ENCODE results near the gene FAXDC2.
A peak's percentile ranks its signal among the peaks of the same experiment; 100 is the strongest.

The FAXDC2 gene

DNA sequence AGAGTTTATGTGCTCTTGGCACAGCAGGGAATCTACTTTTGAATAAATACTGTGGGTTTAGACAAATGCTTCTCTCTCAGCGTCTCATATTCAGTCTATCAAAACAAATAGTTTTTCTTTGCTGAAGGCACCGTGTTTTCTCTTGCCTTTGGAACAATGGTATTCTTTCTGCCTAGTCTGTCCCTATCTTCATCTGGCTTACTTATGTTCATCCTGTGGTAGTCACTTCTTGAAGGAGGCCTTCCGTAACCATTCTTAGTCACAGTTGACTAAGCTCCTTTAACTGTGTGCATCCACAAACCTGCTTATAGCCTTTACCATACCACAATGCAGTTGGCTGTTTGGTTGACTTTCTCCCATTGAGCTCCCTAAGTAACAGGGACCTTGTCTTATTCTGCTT, 49.3 kb downstream of the FAXDC2 start:
- no peak for ATAC-seq
- H3K36me3 Mint-ChIP-seq: peaks cover 100% of the 10 kb centered on the region

DNA sequence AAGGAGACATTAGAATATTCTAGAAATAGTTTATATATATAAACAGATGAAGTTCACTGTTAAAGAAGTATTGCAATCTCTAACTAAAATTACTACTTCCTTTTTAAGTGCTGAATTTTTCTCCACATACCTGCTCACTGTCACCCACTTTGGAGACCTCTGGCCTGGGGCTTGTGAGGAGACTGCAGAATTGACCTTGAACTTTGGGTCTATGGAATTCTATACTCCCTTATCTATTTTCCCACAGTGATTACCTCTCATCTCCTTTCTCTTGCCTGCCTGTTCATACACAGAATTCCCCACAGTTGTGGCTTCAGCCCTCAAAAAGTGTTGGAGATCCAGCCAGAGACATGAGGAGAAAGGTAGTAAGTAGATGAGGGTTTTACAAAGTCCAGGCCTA, 49.8 kb downstream of the FAXDC2 start:
- Mint-ChIP-seq H3K9me3 (no peaks in the 10 kb centered on the region), H3K36me3 (peaks cover 98% of the 10 kb centered on the region), H3K4me1 (peaks cover 18% of the 10 kb centered on the region), H3K4me3 (no peak overlapping the region), H3K27ac (peak overlapping the region; percentile 84)
- DNase-seq (ENCODE audit: low spot score in 2 of 2): no peak
- no peak for ATAC-seq

More for the DNA sequence above, 49.3 kb downstream of the FAXDC2 start:
- DNase-seq (ENCODE audit: low spot score in 2 of 2): no peak
- H3K27ac Mint-ChIP-seq: no peak overlapping the region
- peaks cover 18% of the 10 kb centered on the region for H3K4me1 Mint-ChIP-seq
- H3K4me3 Mint-ChIP-seq: no peak overlapping the region
- H3K9me3 Mint-ChIP-seq: no peaks in the 10 kb centered on the region

DNA sequence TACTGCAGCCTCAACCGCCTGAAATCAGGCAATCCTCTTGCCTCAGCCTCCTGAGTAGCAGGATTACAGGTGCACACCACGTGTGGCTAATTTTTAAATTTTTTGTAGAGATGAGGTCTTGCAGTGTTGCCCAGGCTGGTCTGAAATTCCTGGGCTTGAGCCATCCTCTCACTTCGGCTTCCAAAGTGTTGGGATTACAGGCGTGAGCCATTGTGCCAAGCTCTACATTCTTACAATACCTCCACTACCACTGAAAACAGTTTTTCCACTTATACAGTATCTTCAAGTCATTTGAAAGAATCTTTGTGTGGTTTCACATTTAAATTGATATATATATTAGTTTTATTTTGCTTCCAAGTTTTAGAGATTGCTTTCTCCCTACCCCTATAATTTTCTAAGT, 52.6 kb downstream of the FAXDC2 start:
- no peak overlapping the region for H3K4me3 Mint-ChIP-seq
- DNase-seq (ENCODE audit: low spot score in 2 of 2) (no peak), ATAC-seq (no peak)
- peaks cover 97% of the 10 kb centered on the region for H3K36me3 Mint-ChIP-seq
- H3K9me3 Mint-ChIP-seq: no peaks in the 10 kb centered on the region
- no peak overlapping the region for H3K27ac Mint-ChIP-seq
- H3K4me1 Mint-ChIP-seq: peaks cover 18% of the 10 kb centered on the region

DNA sequence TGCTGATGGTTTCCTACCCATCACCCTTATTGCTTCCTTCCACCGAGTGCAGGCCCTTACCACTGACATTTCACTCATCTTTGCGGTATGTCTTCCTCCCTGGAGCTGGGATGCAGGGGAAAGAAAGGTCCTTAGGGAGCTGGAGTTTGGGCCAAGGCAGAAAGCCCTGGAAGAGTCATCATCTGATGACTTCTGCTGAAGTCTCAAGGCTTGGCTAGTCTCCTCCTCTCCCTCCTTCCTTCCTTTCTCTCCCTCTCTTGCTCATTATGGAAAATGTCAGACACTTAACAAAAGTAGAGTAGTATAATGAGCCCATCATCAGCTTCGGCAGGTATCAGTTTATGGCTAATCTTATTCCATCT, 55.2 kb downstream of the FAXDC2 start:
- Mint-ChIP-seq H3K4me1 (peaks cover 17% of the 10 kb centered on the region), H3K27ac (no peak overlapping the region), H3K36me3 (peaks cover 89% of the 10 kb centered on the region), H3K9me3 (no peaks in the 10 kb centered on the region), H3K4me3 (no peak overlapping the region)
- ATAC-seq: no peak
- no peak for DNase-seq (ENCODE audit: low spot score in 2 of 2)

DNA sequence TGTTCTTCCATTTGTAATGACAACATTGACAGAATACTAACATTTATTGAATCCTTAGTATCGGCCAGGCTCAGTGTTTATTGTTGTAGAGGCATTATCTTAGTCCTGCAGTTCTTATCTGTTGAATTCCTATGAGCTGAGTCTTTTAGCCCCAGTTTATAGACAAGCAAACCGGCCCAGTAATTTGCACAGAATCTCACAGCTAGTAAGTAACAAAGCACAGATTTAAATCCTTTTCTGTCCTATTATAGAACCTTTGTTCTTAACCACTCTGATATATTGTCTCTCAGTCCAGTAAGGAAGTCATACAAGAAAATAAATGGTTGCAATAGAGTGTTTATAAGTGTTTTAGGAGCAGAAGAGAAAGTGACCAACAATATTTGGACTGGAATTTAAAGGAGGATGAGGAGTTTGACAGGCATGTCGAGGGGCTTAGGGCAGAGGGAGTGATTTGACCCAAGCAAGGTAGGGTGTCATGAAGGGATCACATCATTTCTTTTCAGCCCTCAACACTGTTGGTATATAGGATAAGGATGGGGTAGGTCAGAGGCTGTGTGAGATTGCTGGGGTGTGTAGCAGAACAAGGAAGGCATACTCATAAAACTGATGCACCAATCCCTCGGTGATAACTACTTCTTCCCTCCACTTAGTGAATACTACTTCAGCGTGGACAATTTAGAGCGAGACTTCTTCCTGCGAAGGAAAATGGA, 55.7 kb downstream of the FAXDC2 start:
- H3K9me3 Mint-ChIP-seq: no peaks in the 10 kb centered on the region
- DNase-seq (ENCODE audit: low spot score in 2 of 2) (no peak), ATAC-seq (no peak)
- H3K36me3 Mint-ChIP-seq: peaks cover 89% of the 10 kb centered on the region
- no peak overlapping the region for H3K4me3 Mint-ChIP-seq
- peaks cover 11% of the 10 kb centered on the region for H3K4me1 Mint-ChIP-seq
- no peak overlapping the region for H3K27ac Mint-ChIP-seq

DNA sequence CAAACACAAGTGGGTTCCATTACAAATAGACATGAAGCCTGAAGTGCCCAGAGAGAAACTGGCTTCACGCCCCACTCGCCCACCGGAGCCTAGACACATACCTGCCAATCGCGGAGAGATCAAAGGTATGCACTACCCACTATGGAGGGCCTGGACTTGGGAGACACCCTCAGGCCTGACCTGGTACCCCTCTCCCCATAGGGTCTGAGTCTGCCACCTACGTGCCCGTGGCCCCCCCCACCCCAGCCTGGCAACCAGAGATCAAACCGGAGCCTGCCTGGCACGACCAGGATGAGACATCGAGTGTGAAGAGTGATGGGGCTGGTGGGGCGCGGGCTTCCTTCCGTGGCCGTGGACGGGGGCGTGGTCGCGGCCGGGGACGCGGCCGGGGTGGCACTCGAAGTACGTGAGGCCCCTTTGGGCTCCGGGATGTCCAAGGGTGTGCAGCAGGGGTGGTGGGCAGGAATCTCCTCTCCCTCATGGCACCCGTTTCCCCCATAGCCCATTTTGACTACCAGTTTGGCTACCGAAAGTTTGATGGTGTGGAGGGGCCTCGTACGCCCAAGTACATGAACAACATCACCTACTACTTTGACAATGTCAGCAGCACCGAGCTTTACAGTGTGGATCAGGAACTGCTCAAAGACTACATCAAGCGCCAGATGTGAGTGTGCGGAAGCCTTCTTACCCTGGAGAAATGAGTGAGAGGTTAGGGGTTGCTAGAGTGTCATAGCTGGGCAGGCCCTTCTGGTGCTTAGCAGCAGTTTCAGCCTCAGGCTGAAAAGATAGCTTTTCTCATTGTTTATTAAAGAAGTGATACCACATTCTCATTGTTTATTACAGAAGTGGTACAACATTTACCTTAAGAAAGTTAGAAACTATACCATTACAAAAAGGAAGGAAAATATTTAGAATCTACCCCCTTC, 56.5 kb downstream of the FAXDC2 start:
- no peak overlapping the region for H3K27ac Mint-ChIP-seq
- DNase-seq (ENCODE audit: low spot score in 2 of 2): no peak
- no peak overlapping the region for H3K4me3 Mint-ChIP-seq

DNA sequence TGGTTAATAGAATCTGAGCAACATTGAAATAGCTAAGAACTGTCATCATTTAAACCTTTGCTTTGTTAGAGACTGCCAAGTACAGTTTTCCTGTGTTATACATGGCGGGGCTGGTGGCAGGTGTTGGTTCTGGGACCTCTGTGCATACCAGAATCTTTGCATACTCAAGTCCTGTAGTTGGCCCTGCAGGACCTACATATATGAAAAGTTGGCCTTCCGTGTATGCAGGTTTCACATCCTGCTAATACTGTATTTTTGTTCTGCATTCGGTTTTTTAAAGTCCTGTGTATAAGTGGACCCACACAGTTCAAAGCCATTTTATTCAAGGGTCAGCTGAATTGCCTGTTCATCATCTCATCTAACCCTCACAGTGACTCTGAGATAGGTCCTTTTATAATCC, 58.9 kb downstream of the FAXDC2 start:
- Mint-ChIP-seq H3K27ac (peak overlapping the region; percentile 1), H3K36me3 (peaks cover 69% of the 10 kb centered on the region), H3K9me3 (no peaks in the 10 kb centered on the region), H3K4me1 (peaks cover 25% of the 10 kb centered on the region), H3K4me3 (no peak overlapping the region)
- DNase-seq (ENCODE audit: low spot score in 2 of 2) (no peak), ATAC-seq (no peak)

More for the DNA sequence above, 56.5 kb downstream of the FAXDC2 start:
- Mint-ChIP-seq H3K9me3 (no peaks in the 10 kb centered on the region), H3K36me3 (peaks cover 83% of the 10 kb centered on the region), H3K4me1 (peaks cover 8% of the 10 kb centered on the region)
- no peak for ATAC-seq

DNA sequence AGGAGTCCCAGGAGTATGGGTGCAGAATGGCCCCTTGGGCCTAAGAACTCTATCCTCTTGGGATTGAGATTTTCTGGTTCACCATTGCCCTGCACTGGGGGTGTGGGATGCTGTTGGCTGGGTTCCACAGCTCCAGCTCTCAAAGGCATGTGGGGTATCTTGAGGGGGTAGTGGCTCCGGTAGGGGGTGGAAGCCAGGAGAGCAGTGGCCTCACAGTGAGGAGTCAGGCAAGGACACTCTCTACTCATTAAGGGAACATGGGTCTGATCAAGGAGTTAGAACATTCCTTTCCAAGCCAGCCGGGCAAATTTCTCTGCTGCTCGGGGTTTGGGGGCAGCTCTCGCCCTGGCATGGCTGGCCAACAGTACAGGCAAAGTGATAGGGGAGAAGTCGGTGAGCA, 62.2 kb downstream of the FAXDC2 start:
- Mint-ChIP-seq H3K4me3 (no peak overlapping the region), H3K4me1 (peaks cover 54% of the 10 kb centered on the region), H3K9me3 (no peaks in the 10 kb centered on the region), H3K36me3 (peaks cover 38% of the 10 kb centered on the region), H3K27ac (peak overlapping the region; percentile 95)
- DNase-seq (ENCODE audit: low spot score in 2 of 2) (no peak), ATAC-seq (no peak)

DNA sequence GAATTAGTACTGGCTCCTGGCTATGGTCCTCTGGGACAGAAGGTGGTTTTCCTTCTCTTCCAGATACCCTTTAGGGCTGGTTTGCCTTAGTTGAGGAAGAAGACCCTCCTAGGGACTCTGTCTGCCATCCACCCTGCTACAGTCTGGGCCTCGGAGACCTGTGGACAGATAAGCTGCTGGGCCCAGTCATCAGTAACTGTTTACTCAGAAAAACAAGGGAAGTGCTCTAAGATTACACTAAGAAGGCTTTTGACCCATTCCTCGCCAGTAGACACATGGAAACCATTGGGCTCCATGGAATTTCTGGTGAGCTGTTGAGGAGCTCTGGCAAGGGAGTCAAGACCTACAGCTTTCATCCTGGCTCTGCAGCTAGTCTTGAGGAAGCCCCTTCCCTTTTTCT, 64.0 kb downstream of the FAXDC2 start:
- Mint-ChIP-seq H3K9me3 (no peaks in the 10 kb centered on the region), H3K4me3 (no peak overlapping the region), H3K27ac (peak overlapping the region; percentile 95), H3K36me3 (peaks cover 30% of the 10 kb centered on the region), H3K4me1 (peaks cover 72% of the 10 kb centered on the region)
- no peak for DNase-seq (ENCODE audit: low spot score in 2 of 2)
- no peak for ATAC-seq

DNA sequence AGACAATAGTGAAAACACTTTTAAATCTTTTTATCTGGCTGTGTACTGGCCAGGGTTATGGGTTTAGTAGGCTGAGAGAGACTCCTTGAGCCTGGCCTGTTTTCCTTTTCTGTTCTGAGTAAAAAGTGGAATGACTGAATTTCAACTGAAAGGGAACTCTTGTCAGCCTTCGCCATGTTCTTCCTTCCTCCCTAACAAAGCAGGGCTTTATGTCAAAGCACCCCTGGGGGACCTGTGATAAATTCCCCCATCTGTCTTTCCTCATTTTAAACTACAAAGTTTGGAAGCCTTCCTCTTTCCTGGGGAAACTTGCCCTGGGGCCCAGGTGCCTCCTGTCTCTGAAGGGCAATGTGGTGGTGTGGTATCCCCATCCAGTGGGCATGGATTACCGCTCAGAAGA, 65.5 kb downstream of the FAXDC2 start:
- Mint-ChIP-seq H3K36me3 (peaks cover 29% of the 10 kb centered on the region), H3K4me3 (peak overlapping the region; percentile 13), H3K27ac (peak overlapping the region; percentile 95), H3K9me3 (no peaks in the 10 kb centered on the region), H3K4me1 (peaks cover 85% of the 10 kb centered on the region)
- DNase-seq (ENCODE audit: low spot score in 2 of 2) (no peak), ATAC-seq (peak; percentile 4)

DNA sequence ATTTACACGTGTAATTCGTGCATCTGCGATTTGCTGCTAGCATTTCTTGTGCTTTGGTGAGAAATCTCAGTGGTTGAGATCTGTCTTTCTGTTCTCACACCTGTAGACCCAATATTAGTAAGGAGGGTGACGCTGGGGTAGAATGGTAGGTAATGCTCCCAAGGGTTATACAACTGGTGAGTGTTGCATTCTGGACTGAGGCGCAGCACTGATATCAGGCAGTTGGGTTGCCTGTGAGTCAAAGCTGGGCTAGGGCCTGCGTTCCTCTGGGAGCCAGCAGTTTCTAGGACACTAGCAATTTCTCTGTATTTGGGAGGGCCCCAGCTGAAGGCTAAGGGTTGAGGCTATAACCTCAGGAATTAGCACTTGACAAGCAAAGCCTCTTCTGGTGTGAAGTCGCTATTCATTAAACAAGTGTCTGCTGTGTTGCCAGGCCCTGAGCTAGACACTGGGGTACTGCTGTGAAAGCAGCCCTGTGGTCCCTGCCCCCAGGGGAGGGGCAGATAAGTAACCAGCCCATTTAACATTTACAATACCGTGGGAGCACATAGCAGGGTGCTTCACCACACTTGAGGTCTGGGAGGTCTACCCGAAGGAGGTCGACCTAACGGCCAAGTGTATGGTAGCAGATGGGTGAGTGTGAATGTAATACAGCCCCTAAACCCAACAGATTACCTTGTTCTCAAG, 66.5 kb downstream of the FAXDC2 start:
- H3K4me3 Mint-ChIP-seq: no peak overlapping the region
- DNase-seq (ENCODE audit: low spot score in 2 of 2): no peak
- H3K4me1 Mint-ChIP-seq: peaks cover 95% of the 10 kb centered on the region
- H3K36me3 Mint-ChIP-seq: peaks cover 32% of the 10 kb centered on the region
- ATAC-seq: peak; percentile 56
- peak overlapping the region; percentile 95 for H3K27ac Mint-ChIP-seq
- H3K9me3 Mint-ChIP-seq: no peaks in the 10 kb centered on the region

DNA sequence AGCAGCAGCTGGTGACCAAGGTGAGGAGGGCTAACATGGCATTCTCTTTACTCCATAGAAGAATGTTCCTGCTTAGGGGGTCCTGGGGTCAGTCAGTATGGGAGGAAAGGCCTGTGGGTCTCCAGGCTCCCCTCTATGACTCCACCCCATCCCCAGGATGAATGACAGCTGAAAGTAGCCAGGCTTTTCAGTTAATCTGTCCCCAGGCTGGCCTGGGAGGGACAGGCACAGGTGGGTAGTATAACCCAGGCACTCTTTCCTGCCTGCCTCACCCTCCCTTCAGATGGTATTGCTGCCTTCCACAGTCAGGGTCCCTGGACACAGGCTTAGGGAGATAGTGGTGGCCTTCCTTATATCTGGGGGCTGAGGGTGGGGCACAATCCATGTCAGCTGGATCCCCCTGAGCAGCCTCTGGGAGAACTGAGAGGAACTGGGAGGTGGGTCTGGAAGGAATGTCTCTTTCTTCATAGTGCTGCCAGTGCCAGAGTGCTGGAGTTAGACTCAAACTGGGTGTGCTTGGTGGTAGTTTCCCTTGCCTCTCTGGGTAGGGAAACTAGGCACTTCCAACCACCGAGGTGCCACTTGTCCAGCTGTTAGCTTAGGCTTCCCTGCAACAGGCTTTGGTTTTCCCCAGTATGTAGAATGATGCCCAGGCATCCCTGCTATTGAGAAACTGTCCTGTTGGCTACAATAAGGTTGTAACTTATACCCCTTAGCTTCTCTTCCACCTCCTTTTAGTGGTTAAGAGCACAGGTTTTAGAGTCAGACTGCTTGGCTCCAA, 67.4 kb downstream of the FAXDC2 start:
- no peak for ATAC-seq
- peaks cover 23% of the 10 kb centered on the region for H3K36me3 Mint-ChIP-seq
- H3K9me3 Mint-ChIP-seq: no peaks in the 10 kb centered on the region
- H3K27ac Mint-ChIP-seq: peak overlapping the region; percentile 95
- peaks cover 88% of the 10 kb centered on the region for H3K4me1 Mint-ChIP-seq
- DNase-seq (ENCODE audit: low spot score in 2 of 2): no peak
- no peak overlapping the region for H3K4me3 Mint-ChIP-seq

DNA sequence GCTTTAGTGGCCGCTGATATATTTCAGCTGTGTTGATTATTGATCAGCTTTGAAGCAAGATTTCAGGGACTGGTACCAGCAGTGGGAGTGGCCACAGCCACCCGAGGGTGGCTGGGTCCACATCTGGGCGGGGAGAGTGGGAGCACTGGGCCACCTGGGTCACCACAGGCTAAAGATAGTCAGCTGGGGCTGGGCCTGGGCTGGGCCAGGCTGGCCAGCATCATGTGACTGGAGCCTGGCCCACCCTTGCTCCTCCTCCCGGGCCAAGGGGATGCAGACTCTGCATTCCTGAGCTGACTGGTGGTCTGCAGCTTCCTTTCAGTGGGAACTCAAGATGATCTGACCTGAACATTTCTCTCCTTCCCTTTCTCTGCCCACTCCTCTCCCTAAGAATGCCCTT, 68.1 kb downstream of the FAXDC2 start:
- H3K36me3 Mint-ChIP-seq: peaks cover 22% of the 10 kb centered on the region
- no peak for DNase-seq (ENCODE audit: low spot score in 2 of 2)
- no peaks in the 10 kb centered on the region for H3K9me3 Mint-ChIP-seq
- peak overlapping the region; percentile 95 for H3K27ac Mint-ChIP-seq
- no peak overlapping the region for H3K4me3 Mint-ChIP-seq
- H3K4me1 Mint-ChIP-seq: peaks cover 82% of the 10 kb centered on the region
- peak; percentile 20 for ATAC-seq

DNA sequence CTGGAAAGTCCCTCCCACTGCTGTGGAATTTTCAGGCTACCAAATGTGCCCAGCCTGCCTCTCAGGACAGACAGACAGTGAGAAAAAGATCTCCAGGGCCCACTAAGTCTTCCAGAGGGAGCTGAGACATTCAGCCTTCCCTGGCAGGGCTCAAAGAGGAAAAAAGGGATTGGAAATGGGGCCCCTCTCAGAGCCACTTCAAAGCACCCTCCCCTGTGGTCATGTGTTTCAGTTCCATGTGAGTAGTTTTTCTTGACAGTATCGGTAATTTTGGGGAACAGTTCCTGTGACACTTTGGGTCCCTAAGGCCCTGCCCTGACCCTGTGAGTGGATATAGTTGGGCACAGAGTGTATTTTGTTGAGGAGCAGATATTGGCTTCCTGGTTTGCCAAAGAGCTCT, 70.3 kb downstream of the FAXDC2 start:
- DNase-seq (ENCODE audit: low spot score in 2 of 2) (no peak), ATAC-seq (no peak)
- Mint-ChIP-seq H3K4me1 (peaks cover 67% of the 10 kb centered on the region), H3K9me3 (no peaks in the 10 kb centered on the region), H3K4me3 (no peak overlapping the region), H3K27ac (peak overlapping the region; percentile 67), H3K36me3 (peaks cover 22% of the 10 kb centered on the region)

DNA sequence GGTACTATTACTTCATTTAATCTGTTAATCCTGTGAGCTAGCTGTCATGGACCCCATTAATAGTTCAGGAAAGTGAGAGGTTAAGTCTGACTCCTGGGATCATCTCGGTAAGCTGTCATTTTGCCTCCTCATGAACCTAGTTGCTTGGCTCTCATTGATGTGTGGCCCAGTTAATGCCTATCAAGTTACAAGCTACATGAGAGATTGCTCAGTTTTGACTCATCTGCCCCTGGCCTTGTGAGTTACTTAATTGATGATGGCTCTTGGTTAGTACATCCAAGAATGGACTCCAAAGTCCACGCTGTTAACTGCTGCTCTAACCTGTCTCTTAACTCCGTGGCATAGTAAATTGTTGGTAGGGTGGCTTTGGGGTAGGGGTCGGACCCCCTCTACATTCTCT, 71.3 kb downstream of the FAXDC2 start:
- H3K9me3 Mint-ChIP-seq: no peaks in the 10 kb centered on the region
- H3K4me3 Mint-ChIP-seq: no peak overlapping the region
- peak overlapping the region; percentile 67 for H3K27ac Mint-ChIP-seq
- ATAC-seq (peak; percentile 38), DNase-seq (ENCODE audit: low spot score in 2 of 2) (no peak)
- H3K4me1 Mint-ChIP-seq: peaks cover 67% of the 10 kb centered on the region
- H3K36me3 Mint-ChIP-seq: peaks cover 32% of the 10 kb centered on the region
